ENCODE data around the gene LIF. TPM values are rescaled to one million over a fixed set of nuclear protein-coding genes. Genes with fewer than 3 reads are reported as not detected.

Gene LIF
- total RNA-seq, 6 donors from 2014 or later, result 0.89 to 16.9 (median 3.8) TPM

DNA sequence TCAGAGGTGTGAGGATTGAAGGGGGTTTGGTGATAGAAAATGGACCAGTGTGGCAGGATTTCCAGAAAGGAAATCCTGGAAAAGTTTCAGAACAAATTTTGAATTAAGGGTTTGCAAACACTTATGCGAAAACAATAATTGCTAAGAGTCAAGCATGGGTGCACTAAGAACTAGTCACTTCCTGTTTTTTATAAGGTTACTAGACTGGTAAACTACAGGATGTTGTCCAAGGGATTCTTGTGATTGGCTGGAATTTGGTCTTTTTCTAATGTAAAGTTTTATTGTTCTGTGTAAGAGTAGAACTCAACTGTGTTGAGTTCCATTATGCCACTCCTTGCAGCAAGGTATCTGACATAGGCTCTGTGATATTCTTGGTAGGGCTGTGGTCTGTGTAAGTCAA lies 54.1 kb downstream of the LIF start:
- Histone ChIP-seq H3K36me3 (no peaks in the 10 kb centered on the region), H3K27me3 (no peaks in the 10 kb centered on the region), H3K9me3 (no peaks in the 10 kb centered on the region), H3K27ac (no peak overlapping the region), H3K4me1 (peaks cover 21 to 33% (median 28%) of the 10 kb centered on the region in 4 donors), H3K4me3 (no peak overlapping the region)
- TF ChIP-seq POLR2AphosphoS5 (IDR thresholded peaks at IDR 0.05), result no peak
- no peak for TF ChIP-seq EP300 (IDR thresholded peaks at IDR 0.05)
- no peak for TF ChIP-seq POLR2A (IDR thresholded peaks at IDR 0.05)
- TF ChIP-seq, protein P1, sequence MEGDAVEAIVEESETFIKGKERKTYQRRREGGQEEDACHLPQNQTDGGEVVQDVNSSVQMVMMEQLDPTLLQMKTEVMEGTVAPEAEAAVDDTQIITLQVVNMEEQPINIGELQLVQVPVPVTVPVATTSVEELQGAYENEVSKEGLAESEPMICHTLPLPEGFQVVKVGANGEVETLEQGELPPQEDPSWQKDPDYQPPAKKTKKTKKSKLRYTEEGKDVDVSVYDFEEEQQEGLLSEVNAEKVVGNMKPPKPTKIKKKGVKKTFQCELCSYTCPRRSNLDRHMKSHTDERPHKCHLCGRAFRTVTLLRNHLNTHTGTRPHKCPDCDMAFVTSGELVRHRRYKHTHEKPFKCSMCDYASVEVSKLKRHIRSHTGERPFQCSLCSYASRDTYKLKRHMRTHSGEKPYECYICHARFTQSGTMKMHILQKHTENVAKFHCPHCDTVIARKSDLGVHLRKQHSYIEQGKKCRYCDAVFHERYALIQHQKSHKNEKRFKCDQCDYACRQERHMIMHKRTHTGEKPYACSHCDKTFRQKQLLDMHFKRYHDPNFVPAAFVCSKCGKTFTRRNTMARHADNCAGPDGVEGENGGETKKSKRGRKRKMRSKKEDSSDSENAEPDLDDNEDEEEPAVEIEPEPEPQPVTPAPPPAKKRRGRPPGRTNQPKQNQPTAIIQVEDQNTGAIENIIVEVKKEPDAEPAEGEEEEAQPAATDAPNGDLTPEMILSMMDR (IDR thresholded peaks at IDR 0.05), result no peak
- DNase-seq (no peak), ATAC-seq (ENCODE audit: low FRiP score in 2 of 2) (no peak)
- WGBS, 2 donors, result 22 to 89% methylated on average over 1 of the region's 1 CpG

DNA sequence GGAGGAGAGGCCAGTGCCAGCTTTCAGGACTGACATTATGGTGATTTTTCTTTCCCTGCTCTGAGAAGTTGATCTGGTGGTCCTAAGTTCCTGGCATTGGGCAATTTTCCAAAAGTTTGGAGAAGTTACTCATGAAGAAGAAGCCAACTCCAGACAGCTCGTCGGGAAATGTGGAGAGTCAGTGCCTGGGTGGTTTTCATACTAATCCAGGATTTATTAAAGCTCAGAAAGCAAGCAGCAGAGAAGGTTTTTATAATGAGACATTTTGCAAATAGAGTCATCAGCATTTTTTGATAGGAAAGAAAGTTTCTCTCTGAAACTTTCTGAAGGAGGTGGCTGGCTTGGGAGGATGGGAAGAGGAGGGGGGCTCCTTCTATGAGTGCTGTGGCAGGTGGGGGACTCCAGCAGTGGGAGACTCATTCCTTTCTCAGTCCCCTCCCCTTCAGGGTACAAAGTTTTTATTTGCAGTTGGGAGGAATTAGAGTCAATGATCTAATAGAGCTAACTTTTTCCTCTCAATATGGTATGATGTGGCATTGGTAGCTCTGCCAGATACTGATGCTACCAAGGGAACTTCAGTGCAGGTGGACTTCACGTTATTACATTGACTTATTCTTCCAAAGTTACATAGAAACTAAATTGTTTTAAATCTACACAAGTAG lies 55.4 kb downstream of the LIF start:
- Histone ChIP-seq H3K27me3 (no peaks in the 10 kb centered on the region), H3K36me3 (no peaks in the 10 kb centered on the region), H3K27ac (no peak overlapping the region), H3K4me3 (no peak overlapping the region), H3K4me1 (peaks cover 10 to 24% (median 19%) of the 10 kb centered on the region in 4 donors), H3K9me3 (no peaks in the 10 kb centered on the region)
- TF ChIP-seq, protein P1 (IDR thresholded peaks at IDR 0.05), result no peak
- TF ChIP-seq POLR2AphosphoS5 (IDR thresholded peaks at IDR 0.05), result no peak
- TF ChIP-seq EP300 (IDR thresholded peaks at IDR 0.05), result no peak
- no peak for TF ChIP-seq POLR2A (IDR thresholded peaks at IDR 0.05)
- WGBS, 2 donors, result 81 to 94% methylated on average over 3 of the region's 3 CpGs
- ATAC-seq (ENCODE audit: low FRiP score in 2 of 2) (no peak), DNase-seq (no peak)

DNA sequence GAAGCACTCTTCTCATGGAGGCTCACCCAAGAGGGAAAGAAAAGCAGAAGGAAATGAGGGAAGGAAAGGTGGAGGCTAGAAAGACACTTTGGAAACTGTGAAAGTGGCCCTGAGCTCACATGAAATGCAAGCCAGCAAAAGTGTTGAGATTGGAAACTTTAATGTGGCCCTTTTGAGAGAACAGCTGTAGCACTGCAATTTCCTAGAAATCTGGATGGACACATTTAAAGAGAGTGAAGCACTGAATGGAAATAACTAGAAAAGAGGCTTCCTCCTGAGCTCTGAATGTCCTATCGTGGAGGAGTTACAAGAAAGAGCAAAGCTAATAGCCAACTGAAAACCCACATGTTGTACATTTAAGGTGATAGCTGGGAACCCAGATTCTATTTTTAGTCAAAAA lies 56.0 kb downstream of the LIF start:
- TF ChIP-seq POLR2AphosphoS5 (IDR thresholded peaks at IDR 0.05) (no peak), POLR2A (IDR thresholded peaks at IDR 0.05) (no peak), EP300 (IDR thresholded peaks at IDR 0.05) (no peak)
- TF ChIP-seq, protein P1 (IDR thresholded peaks at IDR 0.05), result no peak
- Histone ChIP-seq H3K9me3 (no peaks in the 10 kb centered on the region), H3K27ac (no peak overlapping the region), H3K27me3 (no peaks in the 10 kb centered on the region), H3K36me3 (no peaks in the 10 kb centered on the region), H3K4me3 (no peak overlapping the region), H3K4me1 (peaks cover 5 to 20% (median 14%) of the 10 kb centered on the region in 4 donors)
- no peak for DNase-seq
- ATAC-seq (ENCODE audit: low FRiP score in 2 of 2), result no peak
- 74 to 87% methylated on average over 1 of the region's 1 CpG for WGBS, 2 donors

Other genes starting within 250 kb of the LIF start
- under 1 TPM in 1 of 6 donors, not detected in 5; 0.80 TPM for gene HORMAD2, start 166.3 kb downstream of the LIF start, total RNA-seq
- gene OSM, start 20.1 kb upstream of the LIF start, total RNA-seq, result 10 to 100 TPM in 1 of 6 donors, 1 to 10 TPM in 4, under 1 TPM in 1; 0.98 to 11.7 (median 5.1) TPM
- 10 to 100 TPM in 4 of 6 donors, 1 to 10 TPM in 2; 7.0 to 31.5 (median 22.1) TPM for gene CASTOR1, start 42.7 kb upstream of the LIF start, total RNA-seq
- gene TBC1D10A, start 80.2 kb upstream of the LIF start, total RNA-seq, result 10 to 100 TPM; 22.6 to 61.0 (median 36.2) TPM
- 100 to 1,000 TPM in 4 of 6 donors, 10 to 100 TPM in 2; 89.1 to 204 (median 138) TPM for gene SF3A1, start 110.1 kb upstream of the LIF start, total RNA-seq
- 10 to 100 TPM in 2 of 6 donors, 1 to 10 TPM in 4; 3.3 to 16.8 (median 7.9) TPM for gene CCDC157, start 110.2 kb upstream of the LIF start, total RNA-seq
- 10 to 100 TPM in 5 of 6 donors, 1 to 10 TPM in 1; 9.3 to 30.3 (median 16.5) TPM for gene RNF215, start 140.7 kb upstream of the LIF start, total RNA-seq
- gene SEC14L2, start 150.3 kb upstream of the LIF start, total RNA-seq, result 10 to 100 TPM in 2 of 6 donors, 1 to 10 TPM in 4; 5.6 to 12.6 (median 8.4) TPM
- 10 to 100 TPM in 4 of 6 donors, 1 to 10 TPM in 2; 5.8 to 28.4 (median 12.8) TPM for gene MTFP1, start 179.0 kb upstream of the LIF start, total RNA-seq
- gene SEC14L3, start 225.3 kb upstream of the LIF start, total RNA-seq, result 1 to 10 TPM in 3 of 6 donors, under 1 TPM in 2, not detected in 1; 0.43 to 2.3 (median 1.1) TPM

Data from upper lobe of left lung (tissue), 6 donors.